T-helper 2 cell treated with Interferon-gamma antibody and Interleukin-4, amounts not matched to agents 100 ng/mL and 5 ng/mL, for 36 hours (primary cell): ENCODE data around the gene GDA. TPM values are rescaled to one million over a fixed set of nuclear protein-coding genes. Genes with fewer than 3 reads are reported as not detected.

Experiments used
- intact Hi-C: fragments of 100-400 bp; cut with micrococcal nuclease; formaldehyde crosslinking; loops from one replicate; pipeline ENCODE4 v1.15.1; 2023
- total RNA-seq: library from RNA; stranded (reverse); gene quantifications from 2 replicates; pipeline ENCODE4 v1.2.3, GENCODE V29; 2022

Gene GDA
- total RNA-seq, 1 donor from 2014 or later: not detected

DNA sequence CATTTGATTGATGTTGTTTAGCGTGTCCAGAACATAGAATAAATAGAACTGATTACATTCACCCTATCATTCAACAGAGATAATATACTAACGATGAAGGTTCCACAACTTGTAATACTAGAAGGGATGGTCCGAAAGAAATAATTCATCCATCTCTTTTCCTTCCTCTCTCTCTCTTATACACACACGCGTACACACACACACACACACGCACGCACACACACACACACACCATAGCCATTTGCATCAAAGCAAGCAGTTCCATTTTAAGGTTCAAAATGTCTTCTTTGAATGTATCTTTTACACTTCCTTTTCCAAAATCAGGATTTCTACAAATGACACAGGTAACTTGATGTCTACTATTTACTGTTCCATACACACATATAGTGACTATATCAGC lies 887 bp downstream of the GDA start:
- intact Hi-C loops: no loop called here

DNA sequence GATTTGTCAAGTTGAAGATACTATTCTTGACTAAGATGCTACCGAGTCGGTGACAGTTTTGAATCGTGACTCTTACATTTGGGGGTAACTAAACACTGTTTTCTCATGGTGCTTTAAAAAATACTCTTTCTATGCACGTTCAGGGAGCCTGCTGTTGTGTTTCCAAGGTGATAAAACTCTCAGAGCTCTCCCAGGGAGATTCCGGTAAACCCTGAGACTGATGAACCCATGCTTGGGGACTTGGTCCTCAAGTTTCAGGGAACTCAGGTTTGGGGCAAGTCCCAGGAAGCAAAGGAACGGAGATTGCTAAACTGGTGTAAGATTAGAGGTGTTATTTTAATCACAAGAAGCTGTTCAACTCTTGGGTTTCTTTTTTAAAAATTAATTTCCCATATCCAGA lies 1.4 kb downstream of the GDA start:
- intact Hi-C loops: no loop called here

- intact Hi-C loops: no loop called here
Measured at GRCh38 chr9:72151104-72151503, 1.9 kb downstream of the GDA start.

DNA sequence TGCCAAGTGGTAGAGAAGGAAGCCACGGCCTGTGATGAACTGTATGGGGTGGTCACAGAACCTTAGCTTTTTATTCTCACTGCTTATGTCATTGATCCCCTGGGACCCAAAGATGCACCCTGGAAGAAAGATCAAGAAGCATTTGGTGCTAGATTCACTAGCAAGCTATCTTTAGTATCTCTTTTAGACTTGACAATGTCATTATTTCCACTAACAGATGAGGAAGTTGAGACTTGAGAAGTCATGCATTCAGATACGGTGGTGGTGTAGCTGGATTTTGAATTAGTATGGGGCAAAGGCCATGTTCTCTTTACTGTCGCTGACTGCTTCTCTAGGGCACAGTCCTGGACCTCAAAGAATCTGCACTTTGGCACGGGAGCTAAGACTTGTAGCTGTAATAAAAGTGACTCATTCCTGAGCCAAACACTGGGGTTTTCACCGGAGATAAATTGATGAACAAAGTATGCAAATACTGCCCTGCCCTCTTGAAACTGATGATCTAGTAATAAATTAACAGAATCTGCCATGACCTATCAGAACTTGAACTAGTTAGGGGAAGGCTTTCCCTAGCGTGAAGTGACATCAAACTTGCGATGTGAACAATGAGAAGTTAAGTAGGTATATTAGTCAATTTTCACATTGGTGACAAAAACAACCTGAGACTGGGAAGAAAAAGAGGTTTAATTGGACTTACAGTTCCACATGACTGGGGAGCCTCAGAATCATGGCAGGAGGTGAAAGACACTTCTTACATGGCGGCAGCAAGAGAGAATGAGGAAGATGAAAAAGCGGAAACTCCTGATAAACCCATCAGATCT lies 5.4 kb downstream of the GDA start:
- intact Hi-C loops: no loop called here

DNA sequence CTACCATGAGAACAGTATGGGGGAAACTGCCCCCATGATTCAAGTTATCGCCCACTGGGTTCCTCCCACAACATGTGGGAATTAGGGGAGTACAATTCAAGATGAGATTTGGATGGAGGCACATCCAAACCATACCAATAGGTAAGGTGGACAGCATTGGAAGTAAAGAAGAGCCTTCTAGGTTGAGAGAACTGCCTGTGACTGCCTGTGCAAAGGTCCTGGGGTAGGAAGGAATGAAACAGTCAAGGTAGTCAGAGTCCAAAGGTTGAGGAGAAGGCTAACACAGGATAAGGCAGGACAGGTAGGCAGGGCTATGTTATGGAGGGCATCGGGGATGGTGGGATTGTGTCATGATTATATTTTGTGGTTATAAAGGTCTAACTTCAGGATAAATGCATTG lies 6.1 kb downstream of the GDA start:
- intact Hi-C loops: no loop called here

- intact Hi-C loops: no loop called here
Measured at GRCh38 chr9:72156586-72156985, 7.3 kb downstream of the GDA start.

- intact Hi-C loops: no loop called here
Measured at GRCh38 chr9:72158680-72159079, 9.4 kb downstream of the GDA start.

DNA sequence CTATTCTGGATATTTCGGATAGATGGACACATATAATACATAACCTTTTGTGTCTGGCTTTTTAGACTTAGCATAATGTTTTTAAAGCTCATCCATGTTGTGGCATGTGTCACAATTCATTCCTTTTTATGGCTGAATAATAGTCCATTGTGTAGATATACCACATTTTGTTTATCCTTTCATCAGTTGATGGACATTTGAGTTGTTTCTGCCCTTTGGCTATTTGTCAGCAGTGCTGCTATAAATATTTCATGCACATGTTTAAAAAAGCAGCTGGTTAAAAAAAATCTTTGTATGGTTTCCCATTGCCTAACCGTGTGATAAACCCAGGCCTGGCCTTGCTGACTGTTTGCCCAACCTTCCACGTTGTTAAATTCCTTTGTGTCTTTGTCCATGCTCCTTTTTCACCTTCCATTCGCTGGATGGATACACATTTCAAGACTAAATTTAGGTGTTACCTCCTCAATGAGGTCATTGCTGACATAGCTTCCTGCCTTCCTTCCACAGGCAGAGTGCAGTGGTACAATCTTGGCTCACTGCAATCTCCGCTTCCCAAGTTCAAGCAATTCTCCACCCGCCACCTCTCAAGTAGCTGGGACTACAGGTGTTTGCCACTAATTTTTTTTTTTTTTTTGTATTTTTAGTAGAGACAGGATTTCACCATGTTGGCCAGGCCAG lies 11.3 kb downstream of the GDA start:
- intact Hi-C loops: no loop called here

DNA sequence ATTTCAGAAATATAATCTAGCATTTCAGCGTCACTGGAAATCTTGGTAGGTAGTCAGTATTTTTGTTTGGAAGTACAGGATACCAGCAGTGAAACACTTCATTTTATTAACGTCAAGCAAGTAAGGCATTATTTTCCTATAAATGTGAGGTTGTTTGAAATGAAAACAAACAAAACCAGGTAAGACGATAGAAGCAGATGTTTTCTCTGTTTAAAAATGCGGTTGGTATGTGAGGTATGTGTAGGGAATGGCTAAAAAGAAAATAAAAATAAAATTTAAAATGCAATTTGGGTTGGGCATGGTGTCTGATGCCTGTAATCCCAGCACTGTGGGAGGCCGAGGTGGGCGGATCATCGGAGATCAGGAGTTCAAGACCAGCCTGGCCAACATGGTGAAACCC lies 16.1 kb downstream of the GDA start:
- intact Hi-C loops: no loop called here

GRCh38 chr9:72165821-72166547 lies 16.7 kb downstream of the GDA start:
- intact Hi-C loops: no loop called here

- intact Hi-C loops: no loop called here
Measured at GRCh38 chr9:72168075-72168474, 18.8 kb downstream of the GDA start.

GRCh38 chr9:72169178-72169577 lies 19.9 kb downstream of the GDA start:
- intact Hi-C loops: no loop called here

GRCh38 chr9:72173080-72173479 lies 23.8 kb downstream of the GDA start:
- intact Hi-C loops: no loop called here

DNA sequence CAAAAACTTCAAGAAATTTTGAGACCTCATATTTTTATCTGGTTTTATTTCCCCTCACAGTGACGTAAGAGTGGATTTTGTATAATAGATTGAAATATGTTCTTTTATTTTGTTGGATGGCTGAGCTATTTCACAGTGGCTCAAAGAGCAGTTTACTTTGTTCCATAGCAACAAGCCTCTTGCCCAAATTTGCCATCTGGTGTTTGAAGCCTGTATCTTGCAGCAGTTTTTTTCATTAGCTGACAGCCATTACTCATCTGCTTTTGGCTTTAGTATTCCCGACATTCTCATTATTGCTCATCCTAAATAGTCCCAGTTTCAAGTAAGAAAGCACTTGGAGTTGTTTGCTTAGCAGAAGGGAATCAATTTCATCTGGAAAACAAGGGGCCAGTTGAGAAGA lies 36.3 kb downstream of the GDA start:
- intact Hi-C loops: no loop called here

DNA sequence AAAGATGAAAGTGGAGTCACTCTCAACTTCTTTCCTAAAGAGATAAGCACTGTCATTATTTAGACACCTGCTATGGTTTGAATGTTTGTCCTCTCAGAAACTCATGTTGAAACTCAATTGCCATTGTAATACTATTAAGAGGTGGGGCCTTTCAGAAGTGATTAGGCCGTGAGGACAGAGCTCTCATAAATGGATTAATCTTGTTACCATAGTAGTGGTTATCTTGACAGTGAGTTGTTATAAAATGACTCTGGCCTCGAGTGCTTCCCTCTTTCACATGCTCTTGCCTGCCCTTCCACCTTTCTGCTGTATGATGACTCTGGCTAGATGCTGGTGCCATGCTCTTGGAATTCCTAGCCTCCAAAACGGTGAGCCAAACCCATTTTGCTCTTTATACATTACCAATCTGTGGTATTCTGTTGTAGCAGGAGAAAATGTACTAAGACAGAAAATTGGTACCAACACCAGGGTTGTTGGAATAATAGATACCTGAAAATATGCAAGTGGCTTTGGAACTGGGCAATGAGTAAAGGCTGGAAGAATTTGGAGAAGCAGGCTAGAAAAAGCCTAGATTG lies 38.0 kb downstream of the GDA start:
- intact Hi-C loops: no loop called here

- intact Hi-C loops: no loop called here
Measured at GRCh38 chr9:72188232-72188631, 39.0 kb downstream of the GDA start.

DNA sequence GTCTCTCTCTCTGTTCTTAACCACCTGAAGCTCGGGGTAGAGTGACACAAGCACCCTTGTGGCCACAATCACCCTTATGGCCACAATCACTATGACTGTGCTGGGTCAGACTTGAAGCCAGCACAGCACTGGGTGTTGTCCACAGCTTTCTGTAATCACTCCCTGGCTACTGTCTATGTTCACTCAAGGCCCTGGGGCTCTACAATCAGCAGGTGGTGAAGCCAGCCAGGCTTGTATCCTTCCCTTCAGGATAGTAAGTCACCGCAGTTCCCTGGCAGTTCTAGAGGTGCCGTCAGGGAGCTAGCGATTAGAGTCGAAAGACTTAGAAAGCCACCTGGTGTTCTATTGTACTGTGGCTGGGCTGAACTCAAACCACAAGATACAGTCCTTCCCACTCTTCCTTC lies 44.2 kb downstream of the GDA start:
- intact Hi-C loops: no loop called here

DNA sequence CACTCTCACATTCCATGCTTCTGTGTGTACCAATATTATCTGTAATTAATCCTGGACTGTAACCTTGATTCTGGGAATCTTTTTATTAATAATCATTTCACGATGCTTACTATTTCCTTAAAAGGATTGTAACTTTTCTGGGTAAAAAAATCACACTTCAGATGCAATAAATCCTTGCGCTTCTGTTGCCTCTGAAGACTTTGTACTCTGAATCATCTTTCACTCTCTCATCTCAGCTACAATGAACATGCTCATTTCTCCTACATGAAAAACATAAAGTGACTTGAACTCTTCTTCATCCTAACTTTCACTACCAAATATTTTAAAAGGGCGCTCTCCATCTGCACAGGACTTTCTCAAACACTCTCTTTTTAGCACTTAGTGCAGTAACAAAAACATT lies 50.0 kb downstream of the GDA start:
- intact Hi-C loops: no loop called here

- intact Hi-C loops: loop anchor here (10.0 kb wide), 1 partner anchor 394 kb away; no protein-coding TSS in a partner anchor
Measured at GRCh38 chr9:72200452-72200851, 51.2 kb downstream of the GDA start.

DNA sequence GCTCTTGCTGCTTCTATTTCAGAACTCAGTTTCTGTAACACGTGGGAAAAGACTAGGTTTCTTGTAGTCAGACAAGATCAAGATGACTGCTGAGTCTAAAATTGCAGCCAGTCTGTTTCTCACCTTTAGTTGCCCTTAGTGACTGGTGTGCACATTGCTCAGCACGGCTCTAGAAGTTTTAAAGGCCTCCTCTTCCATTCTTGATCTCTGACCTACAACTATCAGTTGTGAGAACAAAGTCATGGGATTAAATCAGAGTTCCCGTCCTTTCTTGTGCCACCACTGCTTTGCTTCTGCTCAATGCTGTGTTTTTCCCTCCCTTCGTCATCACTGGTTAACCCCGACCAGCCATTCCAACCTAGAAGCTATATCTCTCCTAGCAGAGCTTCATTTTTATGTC lies 52.8 kb downstream of the GDA start:
- intact Hi-C loops: loop anchor here (10.0 kb wide), 1 partner anchor 393 kb away; no protein-coding TSS in a partner anchor

- intact Hi-C loops: loop anchor here (10.0 kb wide), 1 partner anchor 391 kb away; no protein-coding TSS in a partner anchor
Measured at GRCh38 chr9:72203205-72203803, 54.1 kb downstream of the GDA start.
